ENCODE measurements around the gene EP400.

The EP400 gene

DNA sequence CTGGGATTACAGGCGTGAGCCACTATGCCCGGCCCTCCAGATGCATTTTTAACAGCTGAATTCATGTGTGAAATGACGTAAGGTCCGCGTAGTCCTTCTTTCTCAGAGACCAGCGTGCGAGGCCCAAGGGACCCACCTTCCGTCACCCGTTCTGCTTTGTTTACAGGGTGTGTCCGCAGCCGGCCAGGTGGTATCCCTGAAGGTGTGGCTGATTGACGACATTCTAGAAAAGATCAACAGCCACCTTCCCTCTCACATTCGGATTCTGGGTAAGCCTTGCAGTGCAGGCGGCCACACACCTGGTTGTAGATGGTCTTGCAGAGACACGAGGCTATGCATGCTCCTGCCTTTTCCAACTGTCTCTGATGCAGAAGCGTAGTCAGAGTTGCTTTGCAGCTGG lies 10.7 kb upstream of the EP400 start:
- TF ChIP-seq, protein P1, sequence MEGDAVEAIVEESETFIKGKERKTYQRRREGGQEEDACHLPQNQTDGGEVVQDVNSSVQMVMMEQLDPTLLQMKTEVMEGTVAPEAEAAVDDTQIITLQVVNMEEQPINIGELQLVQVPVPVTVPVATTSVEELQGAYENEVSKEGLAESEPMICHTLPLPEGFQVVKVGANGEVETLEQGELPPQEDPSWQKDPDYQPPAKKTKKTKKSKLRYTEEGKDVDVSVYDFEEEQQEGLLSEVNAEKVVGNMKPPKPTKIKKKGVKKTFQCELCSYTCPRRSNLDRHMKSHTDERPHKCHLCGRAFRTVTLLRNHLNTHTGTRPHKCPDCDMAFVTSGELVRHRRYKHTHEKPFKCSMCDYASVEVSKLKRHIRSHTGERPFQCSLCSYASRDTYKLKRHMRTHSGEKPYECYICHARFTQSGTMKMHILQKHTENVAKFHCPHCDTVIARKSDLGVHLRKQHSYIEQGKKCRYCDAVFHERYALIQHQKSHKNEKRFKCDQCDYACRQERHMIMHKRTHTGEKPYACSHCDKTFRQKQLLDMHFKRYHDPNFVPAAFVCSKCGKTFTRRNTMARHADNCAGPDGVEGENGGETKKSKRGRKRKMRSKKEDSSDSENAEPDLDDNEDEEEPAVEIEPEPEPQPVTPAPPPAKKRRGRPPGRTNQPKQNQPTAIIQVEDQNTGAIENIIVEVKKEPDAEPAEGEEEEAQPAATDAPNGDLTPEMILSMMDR (IDR thresholded peaks at IDR 0.05): no peak

DNA sequence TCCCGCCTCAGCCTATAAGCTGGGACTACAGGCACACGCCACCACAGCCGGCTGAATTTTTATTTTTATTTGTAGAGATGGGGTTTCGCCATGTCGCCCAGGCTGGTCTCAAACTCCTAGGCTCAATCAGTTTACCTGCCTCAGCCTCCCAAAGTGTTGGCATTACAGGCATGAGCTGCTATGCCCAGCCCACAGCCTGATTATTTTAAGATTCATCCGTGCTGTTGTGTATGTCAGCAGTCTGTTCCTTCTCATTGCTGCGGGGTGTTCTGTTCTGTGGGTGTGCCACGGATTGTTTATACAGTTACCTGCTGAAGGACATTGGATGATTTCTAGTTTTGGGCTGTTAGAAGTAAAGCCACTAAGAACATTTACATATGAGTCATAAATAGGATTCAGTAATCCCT lies 9.6 kb upstream of the EP400 start:
- TF ChIP-seq, protein P1 (IDR thresholded peaks at IDR 0.05): no peak

DNA sequence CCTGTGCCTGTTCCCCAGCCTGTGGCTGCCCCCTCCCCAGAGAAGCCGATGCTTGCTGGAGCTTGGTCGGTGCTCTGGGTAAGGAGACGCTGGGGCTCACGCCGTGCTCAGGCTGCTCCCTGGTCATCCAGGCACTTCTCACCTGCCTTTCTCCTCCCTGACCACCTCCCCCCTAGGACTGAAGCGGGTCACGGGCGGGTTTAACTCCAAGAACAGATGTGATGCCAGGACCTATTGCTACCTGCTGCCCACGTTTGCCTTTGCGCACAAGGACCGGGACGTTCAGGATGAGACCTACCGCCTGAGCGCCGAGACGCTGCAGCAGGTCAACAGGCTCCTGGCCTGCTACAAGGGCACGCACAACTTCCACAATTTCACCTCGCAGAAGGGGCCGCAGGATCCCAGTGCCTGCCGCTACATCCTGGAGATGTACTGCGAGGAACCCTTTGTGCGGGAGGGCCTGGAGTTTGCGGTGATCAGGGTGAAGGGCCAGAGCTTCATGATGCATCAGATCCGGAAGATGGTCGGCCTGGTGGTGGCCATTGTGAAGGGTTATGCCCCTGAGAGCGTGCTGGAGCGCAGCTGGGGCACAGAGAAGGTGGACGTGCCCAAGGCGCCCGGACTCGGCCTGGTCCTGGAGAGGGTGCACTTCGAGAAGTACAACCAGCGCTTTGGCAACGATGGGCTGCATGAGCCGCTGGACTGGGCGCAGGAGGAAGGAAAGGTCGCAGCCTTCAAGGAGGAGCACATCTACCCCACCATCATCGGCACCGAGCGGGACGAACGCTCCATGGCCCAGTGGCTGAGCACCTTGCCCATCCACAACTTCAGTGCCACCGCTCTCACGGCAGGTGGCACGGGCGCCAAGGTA lies 8.4 kb upstream of the EP400 start:
- TF ChIP-seq, protein P1 (IDR thresholded peaks at IDR 0.05): no peak

DNA sequence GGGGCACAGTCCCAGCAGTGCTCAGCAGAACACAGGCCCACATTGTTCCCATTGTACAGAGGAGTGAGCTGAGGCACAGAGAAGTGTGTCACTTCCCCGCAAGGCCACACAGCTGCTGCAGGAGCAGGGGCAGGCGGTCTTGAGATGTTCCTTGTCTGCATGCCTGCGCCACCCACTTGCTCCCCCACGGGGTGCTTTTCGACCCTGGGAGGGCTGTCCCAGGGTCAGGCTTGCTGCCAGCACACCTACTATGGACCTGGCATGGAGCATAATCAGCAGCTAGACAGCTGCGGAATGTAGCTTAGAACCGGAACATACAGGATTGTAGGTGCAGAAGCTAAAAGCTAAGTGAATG lies 7.8 kb upstream of the EP400 start:
- TF ChIP-seq, protein P1 (IDR thresholded peaks at IDR 0.05): no peak

DNA sequence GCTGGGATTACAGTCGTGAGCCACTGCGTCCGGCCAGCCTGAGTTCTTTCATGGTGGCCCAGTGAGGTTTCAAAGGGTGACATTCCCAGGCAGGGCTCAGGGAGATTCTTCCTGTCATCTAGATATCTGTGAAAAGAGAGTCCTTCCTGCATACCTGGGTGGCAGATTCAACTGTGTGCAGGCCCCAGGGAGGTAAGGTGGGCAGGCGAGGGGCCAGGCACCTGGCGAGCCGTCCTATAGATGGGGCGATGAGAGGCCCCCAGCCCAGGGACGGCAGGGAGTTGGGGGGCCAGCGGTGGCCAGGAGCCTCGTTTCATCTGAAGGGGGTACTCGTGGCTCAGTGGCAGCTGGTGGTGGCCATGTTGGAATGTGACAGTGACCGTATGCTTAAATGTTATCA lies 7.1 kb upstream of the EP400 start:
- TF ChIP-seq, protein P1 (IDR thresholded peaks at IDR 0.05): no peak

DNA sequence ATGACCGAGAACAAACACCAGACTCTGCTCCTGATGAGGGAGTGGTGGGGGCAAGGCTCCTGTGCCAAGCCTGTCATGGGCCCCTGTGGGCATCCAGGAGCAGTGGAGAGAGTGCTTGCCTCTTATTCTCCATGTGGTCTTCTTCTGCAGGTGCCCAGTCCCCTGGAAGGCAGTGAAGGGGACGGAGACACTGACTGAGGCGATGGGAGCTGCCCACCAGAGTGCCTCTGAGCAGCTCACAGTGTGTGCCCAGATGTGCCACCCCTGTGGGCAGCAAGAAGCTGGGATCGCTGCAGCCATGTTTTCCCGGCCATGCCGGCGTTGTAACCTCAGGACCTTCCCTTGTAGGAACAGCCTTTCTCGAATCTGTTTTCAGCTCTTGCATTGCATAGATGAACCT lies 6.4 kb upstream of the EP400 start:
- TF ChIP-seq, protein P1 (IDR thresholded peaks at IDR 0.05): no peak

DNA sequence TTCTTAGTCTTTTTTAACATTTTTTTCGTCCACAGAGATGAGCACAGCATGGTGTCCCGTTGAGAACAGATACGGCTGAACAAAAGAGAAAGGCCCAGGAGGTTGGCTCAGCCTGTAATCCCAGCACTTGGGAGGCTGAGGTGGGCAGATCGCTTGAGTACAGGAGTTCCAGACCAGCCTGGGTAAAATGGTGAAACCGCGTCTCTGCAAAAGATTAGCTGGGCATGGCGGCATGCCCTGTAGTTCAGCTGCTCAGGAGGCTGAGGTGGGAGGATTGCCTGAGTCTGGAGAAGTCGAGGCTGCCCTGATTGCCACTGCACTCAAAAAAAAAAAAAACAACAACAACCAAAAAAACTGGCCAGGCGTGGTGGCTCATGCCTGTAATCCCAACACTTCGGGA lies 5.9 kb upstream of the EP400 start:
- TF ChIP-seq, protein P1 (IDR thresholded peaks at IDR 0.05): no peak

All from LNCAP (cell line).